GM21576 (cell line): ENCODE measurements around the gene MRPL24.

ENCODE experiments used
- ATAC-seq: cut with Tn5 transposase; IDR thresholded peaks from one replicate; pipeline ENCODE4 v1.9.1; 2021; ENCODE audit warnings: mild to moderate bottlenecking, moderate library complexity; ENCODE audit not compliant: unreplicated experiment

The MRPL24 gene

GRCh38 chr1:156744786-156745419 lies 4.0 kb upstream of the MRPL24 start:
- no peak for ATAC-seq

DNA sequence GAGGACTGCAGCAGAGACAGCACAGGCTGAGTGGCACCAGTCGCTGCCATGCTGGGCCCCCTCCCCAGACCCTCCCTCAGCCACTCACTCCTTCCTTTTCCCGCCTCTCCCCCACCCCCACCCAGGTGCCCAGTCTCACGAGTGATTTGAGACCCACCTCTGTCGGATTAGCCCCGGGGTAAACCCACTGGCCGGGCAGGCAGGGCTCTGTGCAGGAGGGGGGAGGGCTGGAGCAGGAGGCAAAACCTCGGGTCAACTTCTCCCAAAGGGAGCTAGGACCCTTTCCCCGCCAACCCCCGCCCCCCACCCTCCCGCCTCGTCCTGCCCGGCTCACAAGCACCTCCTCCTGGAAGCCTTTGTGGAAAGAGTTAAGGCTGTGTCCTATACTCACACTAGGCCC lies 3.5 kb upstream of the MRPL24 start:
- ATAC-seq: no peak

- ATAC-seq: no peak
These were observed 2.7 kb upstream of the MRPL24 start for GRCh38 chr1:156743367-156744302.

DNA sequence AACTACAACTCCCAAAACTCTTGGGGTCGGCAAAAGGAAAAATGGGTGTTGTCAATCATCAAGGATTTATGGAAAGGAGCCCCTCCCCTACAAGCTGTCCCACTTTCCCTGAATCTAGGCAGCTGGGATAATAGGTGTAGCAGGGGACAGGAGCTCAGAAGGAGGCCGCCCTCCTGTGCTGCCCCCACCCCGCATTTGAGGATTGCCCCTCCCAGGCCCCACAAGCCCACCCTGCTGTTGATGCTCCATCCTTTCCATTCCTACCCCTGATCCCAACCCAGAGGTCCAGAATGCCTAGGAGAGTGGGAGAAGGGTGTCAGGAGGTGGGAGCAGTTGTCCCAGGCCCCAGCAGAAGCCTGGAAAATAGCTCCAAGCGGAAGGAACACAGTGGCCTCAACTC lies 1.9 kb upstream of the MRPL24 start:
- ATAC-seq: no peak

DNA sequence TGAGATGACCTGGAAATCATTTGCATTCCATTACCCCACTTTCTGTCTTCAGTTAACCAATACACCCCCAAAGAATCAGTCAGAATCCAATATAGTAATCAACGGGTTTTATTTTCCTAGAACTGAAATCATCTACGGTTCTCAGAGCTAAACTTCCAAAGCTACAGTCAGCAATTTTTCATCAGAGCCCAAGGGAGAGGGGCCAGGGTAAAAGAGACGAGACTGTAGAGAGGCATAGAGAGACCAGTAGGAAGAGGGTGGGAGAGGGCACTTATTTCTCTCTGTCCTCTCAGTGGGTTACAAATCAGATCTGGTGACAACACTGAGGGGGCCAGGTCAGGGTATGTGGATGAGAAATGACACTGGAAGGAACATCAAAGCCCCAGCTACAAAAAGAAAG lies 1.1 kb upstream of the MRPL24 start:
- no peak for ATAC-seq

DNA sequence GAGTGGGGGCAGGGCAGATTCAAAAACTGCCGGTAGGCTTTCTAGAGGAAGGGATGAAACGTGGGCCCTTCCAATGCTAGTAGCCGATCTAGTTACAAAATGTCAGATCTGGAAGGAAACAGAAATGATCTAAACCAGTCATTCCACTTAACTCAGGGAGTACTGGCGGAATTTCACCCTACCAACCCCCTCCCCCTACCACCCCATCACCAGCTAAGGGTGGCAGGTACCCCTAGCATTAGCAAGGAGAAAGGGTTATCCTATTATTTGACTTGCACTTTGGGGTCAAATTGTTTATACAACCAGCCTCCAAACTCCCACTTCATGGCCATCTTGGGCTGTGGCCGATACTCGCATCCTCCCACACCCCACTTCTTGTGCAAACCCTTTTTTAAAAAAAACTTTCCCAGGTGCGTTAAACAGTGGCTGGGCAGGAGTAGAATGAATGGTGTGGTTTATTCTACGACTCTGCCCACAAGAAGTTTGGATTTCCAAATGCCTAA lies 644 bp upstream of the MRPL24 start:
- ATAC-seq: peak; percentile 8

DNA sequence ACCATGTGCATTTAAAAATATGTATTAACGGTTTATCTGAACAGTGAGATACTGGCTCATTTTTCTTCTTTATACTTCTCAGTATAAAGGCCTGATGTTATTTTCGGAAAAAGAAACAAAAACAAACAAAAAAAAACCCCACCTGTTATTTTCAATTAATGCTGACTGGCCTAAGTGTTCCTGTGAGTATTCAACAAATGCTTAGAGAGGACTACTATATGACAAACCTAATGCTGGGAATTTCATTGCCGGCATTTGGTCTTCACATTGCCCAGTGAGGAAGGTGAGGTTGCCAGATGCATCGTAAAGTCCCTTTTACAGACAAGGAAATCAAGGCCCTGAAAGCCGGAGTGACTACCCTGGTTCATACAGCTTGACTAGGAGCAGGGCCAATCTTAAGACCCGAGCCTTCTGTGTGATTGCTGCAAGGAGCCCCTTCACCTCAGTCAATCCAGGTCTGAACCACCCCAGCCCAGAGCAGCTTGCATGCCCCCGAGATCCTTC lies 599 bp downstream of the MRPL24 start:
- ATAC-seq: no peak

DNA sequence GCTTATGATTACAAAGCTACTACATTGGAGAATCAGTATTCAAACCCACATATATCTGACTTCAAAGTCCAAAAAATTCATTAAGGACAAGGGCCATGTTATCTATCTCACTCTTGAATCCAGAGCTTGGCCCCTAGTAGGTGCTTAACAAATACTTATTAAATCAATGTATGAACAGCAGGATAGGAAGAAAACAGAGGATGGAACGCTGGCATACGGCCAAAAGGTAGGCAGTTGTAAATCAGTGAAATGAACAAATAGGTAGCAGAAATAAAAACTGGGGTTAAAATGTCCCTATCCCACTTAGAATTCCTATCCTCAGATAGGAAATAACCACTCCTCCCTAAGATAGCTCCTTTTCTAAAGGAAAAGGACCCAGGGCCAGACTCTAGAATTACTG lies 2.0 kb downstream of the MRPL24 start:
- ATAC-seq: no peak

- ATAC-seq: no peak
These were observed 2.5 kb downstream of the MRPL24 start for GRCh38 chr1:156738407-156738806.

DNA sequence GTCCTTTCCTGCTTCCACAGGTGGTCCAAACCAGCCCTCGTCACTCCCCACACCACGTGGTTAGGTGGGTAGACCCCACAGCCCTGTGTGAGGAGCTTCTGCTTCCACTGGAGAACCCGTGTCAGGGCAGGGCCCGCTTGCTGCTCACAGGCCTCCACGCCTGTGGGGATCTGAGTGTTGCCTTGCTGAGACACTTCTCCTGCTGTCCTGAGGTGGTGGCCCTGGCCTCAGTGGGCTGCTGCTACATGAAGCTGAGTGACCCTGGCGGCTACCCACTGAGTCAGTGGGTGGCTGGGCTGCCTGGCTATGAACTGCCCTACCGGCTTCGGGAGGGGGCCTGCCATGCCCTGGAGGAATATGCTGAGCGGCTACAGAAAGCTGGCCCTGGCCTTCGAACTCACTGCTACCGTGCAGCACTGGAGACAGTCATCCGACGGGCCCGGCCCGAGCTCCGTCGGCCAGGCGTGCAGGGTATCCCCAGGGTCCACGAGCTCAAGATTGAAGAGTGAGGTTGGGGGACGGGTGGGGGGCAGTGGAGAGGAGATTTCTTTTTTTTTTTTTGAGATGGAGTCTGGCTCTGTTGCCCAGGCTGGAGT lies 6.8 kb downstream of the MRPL24 start:
- no peak for ATAC-seq

GRCh38 chr1:156728599-156729462 lies 12.1 kb downstream of the MRPL24 start, which contains the start of gene ISG20L2:
Gene ISG20L2 (minus strand): TSS chr1:156728766. CDS start chr1:156727652, 1,114 bp downstream.
- peak; percentile 81 for ATAC-seq

GRCh38 chr1:156727926-156728598 lies 12.8 kb downstream of the MRPL24 start, which contains the start of gene METTL25B:
Gene METTL25B (plus strand): TSS chr1:156728469. CDS start chr1:156729105, 636 bp downstream.
- peak; percentile 46 for ATAC-seq

DNA sequence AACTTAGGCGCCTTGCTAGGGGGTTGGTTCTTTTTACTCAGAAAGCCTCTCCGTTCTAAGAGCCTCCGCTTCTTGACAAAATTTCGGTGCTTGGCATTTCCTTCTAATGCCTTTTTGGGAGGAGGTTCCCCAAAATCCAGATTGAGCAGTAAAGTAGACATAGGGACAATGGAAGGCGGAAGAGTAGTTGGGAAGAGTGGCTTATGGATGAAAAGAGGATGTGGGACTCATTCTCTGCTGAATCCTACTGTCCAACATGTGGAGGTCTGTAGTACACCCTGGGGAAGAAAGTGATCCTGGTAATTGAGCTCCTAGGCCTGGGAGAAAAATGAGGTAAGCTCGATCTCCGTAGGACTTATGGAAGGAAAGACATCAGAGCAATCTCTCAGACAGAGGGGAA lies 13.4 kb downstream of the MRPL24 start:
- ATAC-seq: no peak

DNA sequence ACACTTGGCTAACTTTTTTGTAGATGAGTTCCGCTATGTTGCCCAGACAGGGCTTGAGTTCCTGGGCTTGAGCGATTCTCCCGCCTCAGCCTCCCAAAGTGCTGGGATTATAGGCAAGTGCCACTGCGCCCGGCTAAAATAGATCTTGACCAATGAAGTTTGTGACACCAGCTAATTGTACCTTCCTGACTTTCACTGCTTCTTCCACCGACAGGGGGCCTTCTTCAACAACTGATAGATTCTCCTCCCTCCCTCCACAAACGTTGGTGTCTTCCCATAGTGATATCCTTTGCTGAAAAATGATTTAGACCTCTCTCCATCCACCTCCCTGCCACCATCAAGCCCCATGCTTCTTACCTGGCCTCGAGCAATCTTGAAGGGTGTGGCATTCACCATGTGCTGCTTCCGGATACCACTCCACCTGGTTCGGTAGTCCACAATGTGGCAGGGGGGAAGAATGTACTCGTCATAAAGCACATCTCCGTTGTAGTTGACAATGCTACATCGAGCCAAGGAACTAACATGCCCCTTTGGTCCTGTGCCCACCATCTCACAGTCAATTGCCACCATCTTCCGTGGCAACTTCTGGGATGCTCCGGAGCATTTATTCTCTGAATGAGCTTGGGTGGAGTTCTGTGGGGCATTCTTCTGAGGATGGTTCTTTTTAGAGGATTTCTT lies 14.2 kb downstream of the MRPL24 start:
- no peak for ATAC-seq

DNA sequence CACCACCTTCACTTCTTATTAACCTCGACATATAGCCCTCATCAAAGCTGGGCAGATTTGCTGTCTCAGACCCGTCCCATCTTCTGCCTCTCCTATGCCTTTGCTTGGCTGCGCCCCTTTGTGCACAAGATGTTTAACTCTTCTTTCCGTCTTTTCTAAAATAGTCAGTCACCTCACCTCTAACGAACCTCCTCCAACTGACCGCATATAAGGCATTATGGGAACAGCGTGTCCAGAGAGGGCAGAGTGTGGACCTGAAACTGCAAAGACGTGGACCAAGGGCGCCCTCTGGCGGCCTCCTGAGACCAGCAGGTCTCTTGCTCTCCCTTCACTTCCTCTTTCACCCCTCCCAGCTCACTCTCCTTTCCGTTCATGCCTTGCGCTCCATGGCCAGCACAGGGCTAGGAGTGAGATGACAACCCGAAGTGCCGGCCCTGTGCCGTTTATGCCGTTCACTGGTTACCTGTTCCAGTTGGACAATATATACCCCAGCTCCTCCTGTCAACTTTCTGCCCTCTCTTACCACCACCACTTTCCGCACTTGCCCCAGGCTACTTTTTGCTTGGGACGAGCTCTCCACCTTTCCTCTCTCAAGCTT lies 15.1 kb downstream of the MRPL24 start:
- peak; percentile 34 for ATAC-seq

GRCh38 chr1:156721535-156721934 lies 19.4 kb downstream of the MRPL24 start:
- no peak for ATAC-seq

DNA sequence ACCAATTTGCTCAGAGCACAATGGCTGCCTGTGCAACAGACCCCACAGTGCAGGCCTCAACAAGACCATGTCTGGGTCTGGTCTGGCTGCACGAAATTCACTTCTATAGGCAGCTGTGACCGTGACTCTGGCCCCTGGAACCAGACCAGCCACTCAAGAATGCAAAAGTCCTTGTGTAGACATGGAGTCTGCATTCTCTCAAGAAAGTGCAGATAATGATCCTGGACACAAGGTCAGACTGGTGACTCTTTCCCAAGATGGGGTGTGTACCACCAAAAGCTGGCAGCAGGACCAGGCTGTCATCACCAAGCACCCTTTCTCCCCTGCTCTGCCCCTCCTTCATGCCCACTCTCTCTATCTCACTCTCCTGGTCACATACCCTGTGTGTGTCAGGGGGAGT lies 19.8 kb downstream of the MRPL24 start:
- no peak for ATAC-seq

- no peak for ATAC-seq
These were observed 23.5 kb downstream of the MRPL24 start for GRCh38 chr1:156717351-156717750.

GRCh38 chr1:156714830-156715229 lies 26.1 kb downstream of the MRPL24 start:
- no peak for ATAC-seq
